ENCODE measurements around the gene CCDC7.

DNA sequence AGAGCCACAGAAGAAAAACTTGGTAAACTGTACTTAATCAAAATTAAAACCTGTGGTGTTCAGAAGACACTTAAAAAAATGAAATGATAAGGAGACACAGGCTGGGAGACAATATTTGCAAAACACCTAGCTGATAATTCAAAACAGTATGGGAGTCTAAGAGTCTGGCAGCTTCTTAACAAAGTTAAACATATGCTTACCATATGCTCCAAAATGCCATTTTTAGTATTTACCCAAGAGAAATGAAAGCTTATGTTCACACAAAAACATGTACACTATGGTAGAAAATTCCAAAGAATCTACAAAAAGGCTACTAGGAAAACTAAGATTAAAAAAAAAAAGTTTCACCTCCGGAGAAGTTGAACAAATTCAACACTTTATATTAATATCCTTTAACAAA, 463.5 kb downstream of the CCDC7 start:
- TF ChIP-seq, protein P1, sequence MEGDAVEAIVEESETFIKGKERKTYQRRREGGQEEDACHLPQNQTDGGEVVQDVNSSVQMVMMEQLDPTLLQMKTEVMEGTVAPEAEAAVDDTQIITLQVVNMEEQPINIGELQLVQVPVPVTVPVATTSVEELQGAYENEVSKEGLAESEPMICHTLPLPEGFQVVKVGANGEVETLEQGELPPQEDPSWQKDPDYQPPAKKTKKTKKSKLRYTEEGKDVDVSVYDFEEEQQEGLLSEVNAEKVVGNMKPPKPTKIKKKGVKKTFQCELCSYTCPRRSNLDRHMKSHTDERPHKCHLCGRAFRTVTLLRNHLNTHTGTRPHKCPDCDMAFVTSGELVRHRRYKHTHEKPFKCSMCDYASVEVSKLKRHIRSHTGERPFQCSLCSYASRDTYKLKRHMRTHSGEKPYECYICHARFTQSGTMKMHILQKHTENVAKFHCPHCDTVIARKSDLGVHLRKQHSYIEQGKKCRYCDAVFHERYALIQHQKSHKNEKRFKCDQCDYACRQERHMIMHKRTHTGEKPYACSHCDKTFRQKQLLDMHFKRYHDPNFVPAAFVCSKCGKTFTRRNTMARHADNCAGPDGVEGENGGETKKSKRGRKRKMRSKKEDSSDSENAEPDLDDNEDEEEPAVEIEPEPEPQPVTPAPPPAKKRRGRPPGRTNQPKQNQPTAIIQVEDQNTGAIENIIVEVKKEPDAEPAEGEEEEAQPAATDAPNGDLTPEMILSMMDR (IDR thresholded peaks at IDR 0.05) = no peak
- TF ChIP-seq NRF1 (IDR thresholded peaks at IDR 0.05; ENCODE audit: low read depth, low read length) (no peak), RFX5 (IDR thresholded peaks at IDR 0.05; ENCODE audit: low read length) (no peak), SIN3A (IDR thresholded peaks at IDR 0.05; ENCODE audit: borderline replicate concordance, low read depth, low read length) (no peak), ELF1 (IDR thresholded peaks at IDR 0.05) (no peak), CHD2 (IDR thresholded peaks at IDR 0.05; ENCODE audit: low read length, partially characterized antibody) (no peak), EP300 (IDR thresholded peaks at IDR 0.05; ENCODE audit: borderline replicate concordance in 1 of 2, low read depth in 1 of 2, low read length in 1 of 2) (no peak), POLR2AphosphoS5 (IDR thresholded peaks at IDR 0.05; ENCODE audit: low read depth, low read length) (no peak), EZH2phosphoT487 (IDR thresholded peaks at IDR 0.05; ENCODE audit: borderline replicate concordance, low read depth) (no peak), FOXM1 (IDR thresholded peaks at IDR 0.05; ENCODE audit: low read depth) (no peak), YY1 (IDR thresholded peaks at IDR 0.05; ENCODE audit: low read depth) (no peak)
- TF ChIP-seq, protein P2, sequence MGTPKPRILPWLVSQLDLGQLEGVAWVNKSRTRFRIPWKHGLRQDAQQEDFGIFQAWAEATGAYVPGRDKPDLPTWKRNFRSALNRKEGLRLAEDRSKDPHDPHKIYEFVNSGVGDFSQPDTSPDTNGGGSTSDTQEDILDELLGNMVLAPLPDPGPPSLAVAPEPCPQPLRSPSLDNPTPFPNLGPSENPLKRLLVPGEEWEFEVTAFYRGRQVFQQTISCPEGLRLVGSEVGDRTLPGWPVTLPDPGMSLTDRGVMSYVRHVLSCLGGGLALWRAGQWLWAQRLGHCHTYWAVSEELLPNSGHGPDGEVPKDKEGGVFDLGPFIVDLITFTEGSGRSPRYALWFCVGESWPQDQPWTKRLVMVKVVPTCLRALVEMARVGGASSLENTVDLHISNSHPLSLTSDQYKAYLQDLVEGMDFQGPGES (IDR thresholded peaks at IDR 0.05; ENCODE audit: low read depth, low read length) = no peak
- TF ChIP-seq, protein P3, sequence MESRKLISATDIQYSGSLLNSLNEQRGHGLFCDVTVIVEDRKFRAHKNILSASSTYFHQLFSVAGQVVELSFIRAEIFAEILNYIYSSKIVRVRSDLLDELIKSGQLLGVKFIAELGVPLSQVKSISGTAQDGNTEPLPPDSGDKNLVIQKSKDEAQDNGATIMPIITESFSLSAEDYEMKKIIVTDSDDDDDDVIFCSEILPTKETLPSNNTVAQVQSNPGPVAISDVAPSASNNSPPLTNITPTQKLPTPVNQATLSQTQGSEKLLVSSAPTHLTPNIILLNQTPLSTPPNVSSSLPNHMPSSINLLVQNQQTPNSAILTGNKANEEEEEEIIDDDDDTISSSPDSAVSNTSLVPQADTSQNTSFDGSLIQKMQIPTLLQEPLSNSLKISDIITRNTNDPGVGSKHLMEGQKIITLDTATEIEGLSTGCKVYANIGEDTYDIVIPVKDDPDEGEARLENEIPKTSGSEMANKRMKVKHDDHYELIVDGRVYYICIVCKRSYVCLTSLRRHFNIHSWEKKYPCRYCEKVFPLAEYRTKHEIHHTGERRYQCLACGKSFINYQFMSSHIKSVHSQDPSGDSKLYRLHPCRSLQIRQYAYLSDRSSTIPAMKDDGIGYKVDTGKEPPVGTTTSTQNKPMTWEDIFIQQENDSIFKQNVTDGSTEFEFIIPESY (IDR thresholded peaks at IDR 0.05; ENCODE audit: borderline replicate concordance, low read depth) = no peak
- TF ChIP-seq, protein P4, sequence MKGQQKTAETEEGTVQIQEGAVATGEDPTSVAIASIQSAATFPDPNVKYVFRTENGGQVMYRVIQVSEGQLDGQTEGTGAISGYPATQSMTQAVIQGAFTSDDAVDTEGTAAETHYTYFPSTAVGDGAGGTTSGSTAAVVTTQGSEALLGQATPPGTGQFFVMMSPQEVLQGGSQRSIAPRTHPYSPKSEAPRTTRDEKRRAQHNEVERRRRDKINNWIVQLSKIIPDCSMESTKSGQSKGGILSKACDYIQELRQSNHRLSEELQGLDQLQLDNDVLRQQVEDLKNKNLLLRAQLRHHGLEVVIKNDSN (IDR thresholded peaks at IDR 0.05; ENCODE audit: borderline replicate concordance, low read depth) = no peak

Measured in SK-N-SH (cell line).